EH (cell line): ENCODE results near the gene C16orf95.

ENCODE experiments used
- DNase-seq: peaks from one replicate; pipeline ENCODE4 v3.0.0-alpha.2; 2015; ENCODE audit warnings: low read depth

C16orf95 gene

GRCh38 chr16:87332150-87332549 is 15.0 kb upstream of the C16orf95 start:
- peak; percentile 42 for DNase-seq

GRCh38 chr16:87331241-87331801 is 14.1 kb upstream of the C16orf95 start:
- no peak for DNase-seq

GRCh38 chr16:87330646-87331045 is 13.5 kb upstream of the C16orf95 start:
- DNase-seq = no peak

GRCh38 chr16:87330257-87330624 is 13.0 kb upstream of the C16orf95 start:
- DNase-seq = no peak

- DNase-seq = no peak
Observed at GRCh38 chr16:87329436-87330256, 12.5 kb upstream of the C16orf95 start.

GRCh38 chr16:87328846-87329245 is 11.7 kb upstream of the C16orf95 start:
- no peak for DNase-seq

- no peak for DNase-seq
Observed at GRCh38 chr16:87327798-87328495, 10.8 kb upstream of the C16orf95 start.

GRCh38 chr16:87326151-87326571 is 9.0 kb upstream of the C16orf95 start:
- peak; percentile 23 for DNase-seq

- peak; percentile 9 for DNase-seq
Observed at GRCh38 chr16:87325423-87325858, 8.2 kb upstream of the C16orf95 start.

- peak; percentile 36 for DNase-seq
Observed at GRCh38 chr16:87324411-87325275, 7.5 kb upstream of the C16orf95 start.

- no peak for DNase-seq
Observed at GRCh38 chr16:87323727-87324410, 6.7 kb upstream of the C16orf95 start.

- no peak for DNase-seq
Observed at GRCh38 chr16:87322833-87323726, 5.9 kb upstream of the C16orf95 start.

GRCh38 chr16:87322360-87322759 is 5.2 kb upstream of the C16orf95 start:
- no peak for DNase-seq

GRCh38 chr16:87321336-87322107 is 4.3 kb upstream of the C16orf95 start:
- DNase-seq = no peak

GRCh38 chr16:87320510-87321227 is 3.5 kb upstream of the C16orf95 start:
- DNase-seq = no peak

- no peak for DNase-seq
Observed at GRCh38 chr16:87319997-87320491, 2.9 kb upstream of the C16orf95 start.

GRCh38 chr16:87319011-87319410 is 1.8 kb upstream of the C16orf95 start:
- DNase-seq = no peak

- peak; percentile 65 for DNase-seq
Observed at GRCh38 chr16:87317750-87318644, 805 bp upstream of the C16orf95 start.
